Inflammatory macrophage treated with lipopolysaccharide for 4 hours (primary cell): Measurements from ENCODE around the gene GMPPA.

ENCODE experiments used
- DNase-seq: peaks from one replicate; pipeline ENCODE4 v3.0.0-alpha.2; 2020

The GMPPA gene

GRCh38 chr2:219486380-219486959 lies 12.2 kb upstream of the GMPPA start:
- no peak for DNase-seq

GRCh38 chr2:219488149-219488843 lies 10.4 kb upstream of the GMPPA start:
- no peak for DNase-seq

DNA sequence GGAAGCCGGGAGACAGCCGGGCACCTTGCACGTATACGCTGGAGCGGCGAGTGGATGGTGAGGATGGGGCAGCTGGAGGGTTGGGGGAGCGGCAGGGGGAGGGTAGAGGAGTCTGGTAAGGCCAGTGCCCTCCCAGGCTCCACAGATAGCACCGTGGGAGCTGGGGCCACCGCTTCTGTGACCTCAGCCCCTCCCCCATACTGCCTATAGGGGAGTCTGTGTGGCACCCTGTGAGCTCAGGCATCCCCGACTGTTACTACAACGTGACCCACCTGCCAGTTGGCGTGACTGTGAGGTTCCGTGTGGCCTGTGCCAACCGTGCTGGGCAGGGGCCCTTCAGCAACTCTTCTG lies 9.9 kb upstream of the GMPPA start:
- no peak for DNase-seq

DNA sequence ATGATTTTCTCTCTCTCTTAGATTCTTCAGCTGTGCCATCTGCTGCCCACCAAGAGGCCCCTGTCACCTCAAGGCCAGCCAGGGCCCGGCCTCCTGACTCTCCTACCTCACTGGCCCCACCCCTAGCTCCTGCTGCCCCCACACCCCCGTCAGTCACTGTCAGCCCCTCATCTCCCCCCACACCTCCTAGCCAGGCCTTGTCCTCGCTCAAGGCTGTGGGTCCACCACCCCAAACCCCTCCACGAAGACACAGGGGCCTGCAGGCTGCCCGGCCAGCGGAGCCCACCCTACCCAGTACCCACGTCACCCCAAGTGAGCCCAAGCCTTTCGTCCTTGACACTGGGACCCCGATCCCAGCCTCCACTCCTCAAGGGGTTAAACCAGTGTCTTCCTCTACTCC lies 9.4 kb upstream of the GMPPA start:
- no peak for DNase-seq

DNA sequence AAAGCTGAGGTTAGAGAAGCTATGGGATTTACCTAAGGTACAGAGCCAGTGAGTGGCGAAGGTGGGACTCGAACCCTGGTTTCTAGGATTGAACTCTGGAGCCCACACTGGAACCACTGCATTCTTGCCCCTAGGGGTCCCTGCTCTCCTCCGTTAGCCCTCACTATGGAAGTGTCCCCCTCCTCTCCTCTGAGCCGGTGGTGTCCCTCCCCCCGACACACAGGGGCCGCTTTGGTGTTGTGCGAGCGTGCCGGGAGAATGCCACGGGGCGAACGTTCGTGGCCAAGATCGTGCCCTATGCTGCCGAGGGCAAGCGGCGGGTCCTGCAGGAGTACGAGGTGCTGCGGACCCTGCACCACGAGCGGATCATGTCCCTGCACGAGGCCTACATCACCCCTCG lies 8.5 kb upstream of the GMPPA start:
- no peak for DNase-seq

GRCh38 chr2:219490600-219491130 lies 8.0 kb upstream of the GMPPA start:
- no peak for DNase-seq

GRCh38 chr2:219491278-219491963 lies 7.3 kb upstream of the GMPPA start:
- no peak for DNase-seq

DNA sequence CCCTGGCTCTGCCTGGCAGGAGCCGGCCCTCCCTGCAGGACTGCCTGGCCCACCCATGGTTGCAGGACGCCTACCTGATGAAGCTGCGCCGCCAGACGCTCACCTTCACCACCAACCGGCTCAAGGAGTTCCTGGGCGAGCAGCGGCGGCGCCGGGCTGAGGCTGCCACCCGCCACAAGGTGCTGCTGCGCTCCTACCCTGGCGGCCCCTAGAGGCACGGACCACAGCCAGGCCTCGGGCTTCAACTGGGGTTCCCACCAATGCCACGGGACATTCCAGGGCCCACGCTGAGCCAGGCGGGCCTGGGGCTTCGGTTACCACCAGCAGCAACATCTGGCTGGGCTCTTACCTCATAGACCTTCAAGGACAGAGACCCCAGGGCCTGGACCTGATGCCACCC lies 6.1 kb upstream of the GMPPA start:
- DNase-seq: no peak

DNA sequence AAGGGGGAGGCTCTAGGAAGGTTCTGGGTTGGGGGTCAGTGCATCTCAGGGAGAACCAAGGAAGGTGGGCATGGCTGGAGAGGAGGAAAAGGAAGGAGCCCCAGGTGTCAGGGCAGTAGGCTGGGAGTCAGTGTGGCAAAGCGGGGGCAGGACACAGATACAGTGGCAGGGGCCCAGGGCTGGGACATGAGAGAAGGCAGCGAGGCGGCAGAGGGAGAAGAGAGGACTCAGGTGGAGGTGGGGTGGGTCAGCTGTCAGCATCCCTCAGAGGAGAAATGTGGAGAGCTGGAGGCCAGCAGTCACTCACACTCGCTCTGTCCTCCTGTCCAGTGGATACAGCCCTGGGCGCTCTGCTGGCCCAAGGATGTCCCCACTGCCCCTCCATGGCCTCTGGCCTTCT lies 5.6 kb upstream of the GMPPA start:
- no peak for DNase-seq

GRCh38 chr2:219494952-219495530 lies 3.6 kb upstream of the GMPPA start:
- DNase-seq: no peak

GRCh38 chr2:219495531-219496122 lies 3.1 kb upstream of the GMPPA start:
- peak; percentile 58 for DNase-seq

- no peak for DNase-seq
Measured at GRCh38 chr2:219496247-219496824, 2.4 kb upstream of the GMPPA start.

DNA sequence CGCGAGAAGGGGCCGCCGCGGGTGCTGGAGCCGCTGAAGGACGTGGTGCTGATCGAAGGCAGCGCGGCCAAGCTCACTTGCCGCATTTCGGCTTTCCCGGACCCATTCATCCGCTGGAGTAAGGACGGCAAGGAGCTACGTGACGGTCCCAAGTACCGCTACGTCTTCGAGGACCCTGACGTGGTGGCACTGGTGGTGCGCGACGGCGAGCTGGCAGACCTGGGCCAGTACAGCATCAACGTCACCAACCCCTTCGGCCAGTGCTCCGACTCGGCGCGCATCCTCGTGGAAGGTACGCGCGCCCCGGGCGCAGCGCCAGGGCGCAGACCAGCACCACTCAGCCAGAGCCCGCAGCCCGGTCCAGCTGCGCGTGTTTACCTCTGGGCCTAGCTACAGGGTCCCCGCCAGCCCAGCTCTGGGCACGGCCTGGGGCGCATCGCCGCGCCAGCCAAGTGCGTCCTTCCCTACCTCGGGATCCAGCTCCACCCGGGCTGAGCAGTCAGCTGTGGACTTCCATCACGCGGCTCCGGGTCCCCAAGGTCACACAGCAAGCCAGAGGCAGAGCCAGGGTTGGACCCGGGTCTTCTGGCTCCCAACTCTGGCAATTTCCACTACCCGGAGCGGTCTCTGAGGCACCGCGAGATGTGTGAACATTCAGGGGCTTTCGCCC lies 1.7 kb upstream of the GMPPA start:
- DNase-seq: no peak

- DNase-seq: peak; percentile 91
Measured at GRCh38 chr2:219497495-219498279, 1.0 kb upstream of the GMPPA start.

GRCh38 chr2:219499058-219499307 lies 292 bp downstream of the GMPPA start:
- DNase-seq: no peak

DNA sequence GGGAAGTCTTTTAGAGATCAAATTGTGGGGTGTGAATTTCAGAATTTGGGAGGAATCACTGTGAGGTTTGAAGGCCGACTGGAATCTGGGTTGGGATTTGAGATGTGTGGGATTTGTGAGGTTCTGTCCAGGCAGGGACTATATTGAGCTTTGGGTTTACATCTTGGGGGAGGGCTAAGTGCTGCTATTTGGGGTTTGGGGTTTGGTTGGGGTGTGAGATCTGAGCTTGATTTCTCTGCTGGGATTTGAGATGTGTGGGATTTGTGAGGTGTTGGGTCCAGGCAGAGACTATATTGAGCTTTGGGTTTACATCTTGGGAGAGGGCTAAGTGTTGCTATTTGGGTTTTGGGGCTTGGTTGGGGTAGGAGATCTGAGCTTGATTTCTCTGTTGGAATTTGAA lies 864 bp downstream of the GMPPA start:
- no peak for DNase-seq

DNA sequence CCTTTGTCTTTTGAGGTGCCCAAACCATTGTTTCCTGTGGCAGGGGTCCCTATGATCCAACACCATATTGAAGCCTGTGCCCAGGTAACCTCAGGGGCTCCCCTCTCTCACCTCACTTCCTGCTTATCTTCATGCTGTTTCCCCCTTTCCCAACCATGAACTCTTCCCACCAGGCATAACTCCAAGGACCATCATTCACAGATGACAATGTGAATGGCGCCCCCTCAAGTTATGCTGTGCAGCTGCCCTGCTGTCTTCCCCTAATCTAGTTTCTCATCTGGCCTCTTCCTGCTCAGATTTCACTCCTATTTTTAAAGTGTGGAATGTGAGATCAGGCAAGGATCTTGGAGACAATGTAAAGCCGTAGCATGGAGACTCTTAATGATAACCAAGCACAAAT lies 1.4 kb downstream of the GMPPA start:
- DNase-seq: peak; percentile 21

DNA sequence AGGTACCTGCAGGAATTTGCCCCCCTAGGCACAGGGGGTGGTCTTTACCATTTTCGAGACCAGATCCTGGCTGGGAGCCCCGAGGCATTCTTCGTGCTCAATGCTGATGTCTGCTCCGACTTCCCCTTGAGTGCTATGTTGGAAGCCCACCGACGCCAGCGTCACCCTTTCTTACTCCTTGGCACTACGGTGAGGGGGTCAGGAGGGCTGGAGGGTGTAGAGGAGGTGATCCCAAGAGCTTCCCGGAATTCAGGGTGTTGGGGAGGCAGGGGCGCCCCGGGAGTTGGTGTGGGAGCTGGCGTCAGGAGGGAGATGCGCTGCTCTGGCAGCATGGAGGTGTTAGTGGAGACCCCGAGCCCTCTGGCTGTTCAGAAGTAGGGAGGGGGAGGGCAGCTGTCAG lies 3.2 kb downstream of the GMPPA start:
- no peak for DNase-seq

- no peak for DNase-seq
Measured at GRCh38 chr2:219502618-219503017, 3.9 kb downstream of the GMPPA start.

GRCh38 chr2:219505585-219505984 lies 6.9 kb downstream of the GMPPA start:
- DNase-seq: no peak

DNA sequence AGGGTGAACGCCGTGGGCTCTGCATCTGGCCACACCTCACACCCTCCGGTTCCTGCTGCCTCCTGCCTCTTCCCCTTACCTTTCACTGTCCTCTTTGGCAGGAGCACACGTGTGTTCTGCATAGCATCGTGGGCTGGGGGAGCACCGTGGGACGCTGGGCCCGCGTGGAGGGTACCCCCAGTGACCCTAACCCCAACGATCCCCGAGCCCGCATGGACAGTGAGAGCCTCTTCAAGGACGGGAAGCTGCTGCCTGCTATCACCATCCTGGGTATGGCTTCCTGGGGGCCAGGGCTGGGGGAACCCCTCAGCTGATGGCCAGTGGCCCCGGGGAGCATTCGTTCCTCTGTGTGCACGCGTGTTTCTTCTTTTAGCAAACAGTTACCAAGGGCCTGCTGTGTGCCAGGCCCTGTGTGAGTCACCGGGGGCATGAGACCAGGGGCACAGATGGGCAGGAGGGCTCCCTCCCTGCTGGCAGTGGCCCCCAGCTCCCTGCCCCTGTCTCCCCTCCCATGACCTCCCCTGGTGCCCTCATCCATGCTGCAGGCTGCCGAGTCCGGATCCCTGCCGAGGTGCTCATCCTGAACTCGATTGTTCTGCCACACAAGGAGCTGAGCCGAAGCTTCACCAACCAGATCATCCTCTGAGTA lies 7.6 kb downstream of the GMPPA start:
- DNase-seq: no peak
